Panc1 (cell line): Measurements from ENCODE around the gene RGS18. TPM values are rescaled to one million over a fixed set of nuclear protein-coding genes. Genes with fewer than 3 reads are reported as not detected.
"Not testable (repeated sequence)": the region's sequence is repeated elsewhere in the genome, so short reads cannot be mapped to it uniquely, and the experiment has no call there.

Experiments used
- ATAC-seq: fragments of 200-7000 bp; cut with Tn5 transposase; 2 replicates; pipeline ENCODE4 v1.9.1; 2020; ENCODE audit warnings: mild to moderate bottlenecking, moderate library complexity
- BruUV-seq: library from RNA; stranded (reverse); fragments of 400-500 nt; replicated peaks from 2 replicates; lab custom pipeline; 2021; lab: Mats Ljungman, UMichigan
- CTCF ChIA-PET: fragments of 300-600 bp; sonication (Branson Sonifier 250); formaldehyde crosslinking; loops from one replicate; lab custom pipeline; 2022; ENCODE audit warnings: antibody characterized with exemption; lab: Charles Lee
- POLR2A ChIA-PET: fragments of 300-600 bp; sonication (Branson Sonifier 250); formaldehyde crosslinking; loops from one replicate; lab custom pipeline; 2022; ENCODE audit warnings: antibody characterized with exemption; lab: Charles Lee
- DNase-seq: peaks from one replicate; pipeline ENCODE4 v3.0.0-alpha.2; 2010; ENCODE audit warnings: low read depth, low spot score
- H3K27ac ChIP-seq: 2 replicates; pipeline ENCODE4 v1.5.1; 2011; ENCODE audit warnings: mild to moderate bottlenecking, low read length, inconsistent platforms
- H3K27me3 ChIP-seq: fragments of 200-500 bp; sonication (Bioruptor generic); 2 replicates; pipeline ENCODE4 v1.6.0; 2014; ENCODE audit warnings: low read length, inconsistent platforms; ENCODE audit not compliant: control insufficient read depth, insufficient read depth
- H3K36me3 ChIP-seq: fragments of 200-500 bp; sonication (Bioruptor generic); 2 replicates; pipeline ENCODE4 v1.5.1; 2014; ENCODE audit warnings: inconsistent platforms, mild to moderate bottlenecking, low read length, moderate library complexity; ENCODE audit not compliant: control insufficient read depth, insufficient read depth
- H3K4me1 ChIP-seq: 2 replicates; pipeline ENCODE4 v1.5.1; 2011; ENCODE audit warnings: inconsistent platforms, mild to moderate bottlenecking, low read length, moderate library complexity; ENCODE audit not compliant: control insufficient read depth, insufficient read depth
- H3K4me3 ChIP-seq, 2 experiments: 2 replicates each; pipeline ENCODE4 v1.5.1; 2011 to 2012; ENCODE audit warnings: low read depth in 2 of 2, low read length in 2 of 2, mild to moderate bottlenecking in 2 of 2, inconsistent platforms in 1 of 2, moderate library complexity in 1 of 2
- H3K9me3 ChIP-seq: fragments of 200-500 bp; sonication (Bioruptor generic); 2 replicates; pipeline ENCODE4 v1.5.1; 2014; ENCODE audit warnings: low read depth, mild to moderate bottlenecking, inconsistent platforms, low read length, moderate library complexity; ENCODE audit not compliant: control insufficient read depth, insufficient read depth
- CTCF ChIP-seq: fragments of 450-650 bp; IDR thresholded peaks from 2 replicates; pipeline ENCODE4 v1.5.1; 2017; ENCODE audit warnings: mild to moderate bottlenecking
- POLR2AphosphoS5 ChIP-seq: IDR thresholded peaks from 2 replicates; pipeline ENCODE4 v1.6.1; 2012; ENCODE audit warnings: mild to moderate bottlenecking, low read depth, low read length, moderate library complexity
- REST ChIP-seq, 2 experiments: IDR thresholded peaks; 2 replicates each; pipeline ENCODE4 v1.6.1; 2011 to 2012; ENCODE audit warnings: low read depth in 2 of 2, control low read depth in 1 of 2, low read length in 1 of 2, mild to moderate bottlenecking in 1 of 2, moderate library complexity in 1 of 2; ENCODE audit not compliant: insufficient read depth in 1 of 2
- SIN3A ChIP-seq: IDR thresholded peaks from 2 replicates; pipeline ENCODE4 v1.6.1; 2012; ENCODE audit warnings: low read depth, mild to moderate bottlenecking, low read length, moderate library complexity, borderline replicate concordance; ENCODE audit not compliant: insufficient read depth
- TCF7L2 ChIP-seq: IDR thresholded peaks from 2 replicates; pipeline ENCODE4 v1.6.1; 2011; ENCODE audit warnings: mild to moderate bottlenecking, low read depth, low read length, inconsistent platforms
- in situ Hi-C: cut with HindIII; loops from 2 replicates; pipeline ENCODE4 v1.10.0; 2016; ENCODE audit warnings: low sequenced_read_pairs, low pct_unique_long_range_greater_than_20kb
- intact Hi-C: fragments of 100-400 bp; cut with micrococcal nuclease; formaldehyde crosslinking; loops from one replicate; pipeline ENCODE4 v1.10.0; 2022; ENCODE audit not compliant: unreplicated experiment
- total RNA-seq: library from RNA; stranded (reverse); gene quantifications from one replicate; pipeline ENCODE4 v1.2.1, GENCODE V29; 2021; ENCODE audit not compliant: unreplicated experiment

Gene RGS18
- total RNA-seq, 1 experiment from 2014 or later, result not detected

GRCh38 chr1:192160196-192160595 lies 1.9 kb downstream of the RGS18 start:
- Histone ChIP-seq H3K9me3 (peaks cover 9% of the 10 kb centered on the region; the same call in 1 of the 2 replicates), H3K36me3 (no peaks in the 10 kb centered on the region), H3K27ac (no peak overlapping the region), H3K27me3 (no peaks in the 10 kb centered on the region), H3K4me3 (no peak overlapping the region), H3K4me1 (no peaks in the 10 kb centered on the region)
- POLR2A ChIA-PET, result no interaction called here
- ATAC-seq (no peak), DNase-seq (no peak)
- intact Hi-C loops (no loop called here), in situ Hi-C loops (no loop called here)
- CTCF ChIA-PET, result no interaction called here
- TF ChIP-seq SIN3A (no peak), TCF7L2 (no peak), REST (IDR thresholded peaks at IDR 0.05; ENCODE audit: insufficient read depth in 1 of 2, low read depth in 2 of 2, low read length in 1 of 2) (no peak), POLR2AphosphoS5 (no peak), CTCF (no peak)
- no TSS peak for BruUV-seq

GRCh38 chr1:192161976-192162375 lies 3.7 kb downstream of the RGS18 start:
- Histone ChIP-seq H3K36me3 (no peaks in the 10 kb centered on the region), H3K4me3 (no peak overlapping the region), H3K27me3 (no peaks in the 10 kb centered on the region), H3K27ac (no peak overlapping the region), H3K9me3 (peaks cover 9% of the 10 kb centered on the region; the same call in 1 of the 2 replicates), H3K4me1 (no peaks in the 10 kb centered on the region)
- intact Hi-C loops (no loop called here), in situ Hi-C loops (no loop called here)
- no TSS peak for BruUV-seq
- ATAC-seq, result no peak
- ChIA-PET CTCF (no interaction called here), POLR2A (no interaction called here)
- DNase-seq, result no peak
- TF ChIP-seq POLR2AphosphoS5, result no peak

GRCh38 chr1:192162376-192162775 lies 4.1 kb downstream of the RGS18 start:
- intact Hi-C loops (no loop called here), in situ Hi-C loops (no loop called here)
- Histone ChIP-seq H3K4me1 (no peaks in the 10 kb centered on the region), H3K27ac (no peak overlapping the region), H3K27me3 (no peaks in the 10 kb centered on the region), H3K9me3 (peaks cover 9% of the 10 kb centered on the region; the same call in 1 of the 2 replicates), H3K36me3 (no peaks in the 10 kb centered on the region), H3K4me3 (no peak overlapping the region)
- DNase-seq, result no peak
- ChIA-PET POLR2A (interaction anchor here (0.6 kb wide), 1 partner anchor 12 kb away, joined by 5 read pairs; no protein-coding TSS in a partner anchor), CTCF (no interaction called here)
- no peak for ATAC-seq
- no TSS peak for BruUV-seq
- TF ChIP-seq SIN3A (no peak), CTCF (no peak), POLR2AphosphoS5 (no peak), TCF7L2 (no peak), REST (IDR thresholded peaks at IDR 0.05; ENCODE audit: insufficient read depth in 1 of 2, low read depth in 2 of 2, low read length in 1 of 2) (no peak)

- CTCF ChIA-PET, H3K27ac ChIP-seq, H3K36me3 ChIP-seq, ATAC-seq, intact Hi-C loops, DNase-seq, H3K4me1 ChIP-seq, H3K27me3 ChIP-seq, H3K9me3 ChIP-seq, POLR2A ChIA-PET, H3K4me3 ChIP-seq, in situ Hi-C loops, BruUV-seq: not testable (repeated sequence)
Measured at GRCh38 chr1:192165002-192165401, 6.7 kb downstream of the RGS18 start.
